ENCODE results near the gene ZNF423.

ZNF423 gene

DNA sequence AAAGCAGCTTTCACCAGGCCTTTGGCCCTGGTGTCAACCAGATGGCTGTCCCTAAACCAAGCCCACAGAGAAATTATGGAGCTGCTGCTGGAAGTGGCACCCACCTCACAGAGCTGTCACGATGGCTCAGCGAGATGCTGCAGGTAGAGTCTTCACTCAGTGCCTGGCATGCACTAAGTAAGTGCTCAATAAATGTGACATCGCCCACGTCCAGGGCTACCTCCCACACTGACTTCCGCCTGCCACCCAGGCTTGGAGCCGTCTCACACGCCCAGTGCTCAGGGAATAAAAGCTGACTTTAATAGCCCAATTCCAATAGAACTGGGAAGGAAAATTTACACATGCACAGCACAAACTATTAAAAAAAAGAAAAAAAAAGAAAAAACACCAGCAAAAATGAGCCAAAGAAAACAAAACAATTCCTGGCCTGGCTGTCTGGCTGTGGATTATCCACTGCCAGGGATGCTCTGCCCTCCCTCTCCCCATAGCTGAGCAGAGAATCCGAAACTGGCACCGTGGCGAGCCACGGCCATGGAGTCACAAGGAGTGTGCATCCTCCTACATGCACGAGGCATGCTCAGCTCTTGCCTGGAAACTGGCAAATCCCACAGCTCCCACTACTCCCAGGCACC lies 68.9 kb downstream of the ZNF423 start:
- TF ChIP-seq, protein P1, sequence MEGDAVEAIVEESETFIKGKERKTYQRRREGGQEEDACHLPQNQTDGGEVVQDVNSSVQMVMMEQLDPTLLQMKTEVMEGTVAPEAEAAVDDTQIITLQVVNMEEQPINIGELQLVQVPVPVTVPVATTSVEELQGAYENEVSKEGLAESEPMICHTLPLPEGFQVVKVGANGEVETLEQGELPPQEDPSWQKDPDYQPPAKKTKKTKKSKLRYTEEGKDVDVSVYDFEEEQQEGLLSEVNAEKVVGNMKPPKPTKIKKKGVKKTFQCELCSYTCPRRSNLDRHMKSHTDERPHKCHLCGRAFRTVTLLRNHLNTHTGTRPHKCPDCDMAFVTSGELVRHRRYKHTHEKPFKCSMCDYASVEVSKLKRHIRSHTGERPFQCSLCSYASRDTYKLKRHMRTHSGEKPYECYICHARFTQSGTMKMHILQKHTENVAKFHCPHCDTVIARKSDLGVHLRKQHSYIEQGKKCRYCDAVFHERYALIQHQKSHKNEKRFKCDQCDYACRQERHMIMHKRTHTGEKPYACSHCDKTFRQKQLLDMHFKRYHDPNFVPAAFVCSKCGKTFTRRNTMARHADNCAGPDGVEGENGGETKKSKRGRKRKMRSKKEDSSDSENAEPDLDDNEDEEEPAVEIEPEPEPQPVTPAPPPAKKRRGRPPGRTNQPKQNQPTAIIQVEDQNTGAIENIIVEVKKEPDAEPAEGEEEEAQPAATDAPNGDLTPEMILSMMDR (IDR thresholded peaks at IDR 0.05; ENCODE audit: borderline replicate concordance, insufficient read depth, low read depth, low read length) = no peak
- no peak overlapping the region for H3K4me3 ChIP-seq (ENCODE audit: low read depth, low read length)

DNA sequence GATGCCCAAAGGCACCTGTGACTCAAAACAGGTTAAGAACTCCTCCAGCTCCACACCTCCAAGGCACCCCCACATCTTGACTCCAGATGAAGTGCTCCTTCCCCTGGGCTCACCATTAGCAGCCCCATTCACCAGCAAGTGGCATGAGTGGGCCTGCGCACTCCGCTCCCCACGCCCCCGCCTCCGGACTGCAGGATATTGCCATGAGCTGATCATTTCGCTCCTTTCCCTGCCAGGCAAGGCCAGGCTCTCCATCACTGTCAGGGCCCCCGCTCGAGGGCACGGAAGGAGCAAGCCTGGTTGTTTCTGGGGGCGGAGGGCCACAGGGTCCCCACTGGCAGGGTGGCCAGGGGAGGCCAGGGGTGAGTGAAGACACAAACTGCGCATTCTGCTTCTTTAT lies 69.9 kb downstream of the ZNF423 start:
- TF ChIP-seq, protein P1 (IDR thresholded peaks at IDR 0.05; ENCODE audit: borderline replicate concordance, insufficient read depth, low read depth, low read length) = no peak
- no peak overlapping the region for H3K4me3 ChIP-seq (ENCODE audit: low read depth, low read length)

DNA sequence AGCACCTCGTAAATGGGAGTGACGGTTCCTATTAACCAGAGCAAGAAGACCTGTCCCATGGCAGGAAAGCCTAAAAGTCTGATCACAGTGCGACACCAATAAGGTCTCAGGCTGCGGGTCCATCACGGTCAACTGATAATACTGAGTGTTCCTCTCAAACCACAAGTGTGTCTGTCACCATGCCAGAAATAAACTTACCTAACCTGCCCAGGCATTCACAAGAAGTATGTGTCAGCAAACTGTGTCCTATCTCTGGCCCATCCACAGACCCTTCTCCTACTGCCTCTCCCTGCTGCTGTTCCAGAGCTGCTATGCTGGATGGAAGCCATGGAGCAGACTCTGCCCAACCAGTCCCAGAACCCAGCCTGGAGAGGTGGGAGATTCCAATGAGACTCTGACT lies 73.5 kb downstream of the ZNF423 start:
- TF ChIP-seq, protein P1 (IDR thresholded peaks at IDR 0.05; ENCODE audit: borderline replicate concordance, insufficient read depth, low read depth, low read length) = no peak

DNA sequence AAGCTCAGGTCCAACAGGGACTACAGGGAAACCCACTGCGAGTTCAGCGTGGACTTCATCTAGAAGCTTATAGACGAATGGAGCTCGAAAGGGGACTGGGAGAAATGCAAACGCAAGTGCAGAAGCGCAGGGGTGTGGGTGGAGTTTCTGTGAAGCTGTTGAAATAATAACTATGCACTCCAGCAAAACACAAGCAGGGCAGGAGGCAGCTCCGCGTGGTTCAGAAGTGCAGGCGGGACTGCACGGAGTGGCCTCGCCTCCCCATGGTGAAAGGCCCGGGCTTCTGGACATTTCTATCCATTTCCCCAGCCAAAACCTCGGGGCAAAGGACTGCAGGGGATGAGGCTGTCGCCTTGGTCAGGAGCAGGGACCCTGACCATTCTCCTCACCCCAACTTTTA lies 74.5 kb downstream of the ZNF423 start:
- TF ChIP-seq, protein P1 (IDR thresholded peaks at IDR 0.05; ENCODE audit: borderline replicate concordance, insufficient read depth, low read depth, low read length) = no peak
- H3K4me3 ChIP-seq (ENCODE audit: low read depth, low read length) = no peak overlapping the region

More for the DNA sequence above, 73.5 kb downstream of the ZNF423 start:
- H3K4me3 ChIP-seq (ENCODE audit: low read depth, low read length) = no peak overlapping the region

DNA sequence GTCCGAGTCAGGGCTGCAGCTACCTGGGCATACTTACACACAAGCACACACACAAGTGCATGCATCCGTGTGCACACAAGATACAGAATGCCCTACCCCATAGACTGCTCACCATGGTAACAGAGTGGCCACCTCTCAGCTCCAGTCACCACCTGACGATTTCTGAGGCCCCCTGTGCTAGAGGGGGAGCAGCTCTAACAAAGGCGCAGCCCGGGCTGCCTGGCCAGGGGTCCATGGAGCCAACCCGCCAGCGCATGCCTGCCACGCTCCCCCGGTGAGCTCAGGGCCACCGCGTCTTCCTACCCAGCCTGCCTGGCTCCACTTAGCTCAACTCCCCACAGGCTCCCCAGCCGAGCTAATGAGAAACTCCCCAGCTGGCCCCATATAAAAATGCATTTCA lies 75.5 kb downstream of the ZNF423 start:
- TF ChIP-seq, protein P1 (IDR thresholded peaks at IDR 0.05; ENCODE audit: borderline replicate concordance, insufficient read depth, low read depth, low read length) = no peak
- no peak overlapping the region for H3K4me3 ChIP-seq (ENCODE audit: low read depth, low read length)

DNA sequence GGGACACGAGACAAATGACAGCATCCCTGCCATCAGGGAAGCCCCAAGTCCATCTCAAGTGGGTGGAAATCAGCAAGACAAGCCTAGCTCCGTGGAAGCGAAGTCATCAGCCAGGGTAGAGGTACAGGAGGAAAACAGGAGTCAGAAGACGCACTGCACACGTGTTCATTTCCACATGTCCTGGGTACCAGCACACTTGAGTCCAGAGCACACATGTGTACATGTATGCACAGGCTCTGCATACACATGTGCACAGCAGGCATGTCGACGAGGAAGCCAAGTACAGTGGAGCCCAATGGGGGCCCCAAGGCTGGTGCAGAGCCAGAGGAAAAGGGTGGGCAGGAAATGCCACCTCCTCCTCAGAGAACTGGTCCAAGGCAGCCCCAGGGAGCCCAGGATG lies 75.9 kb downstream of the ZNF423 start:
- H3K4me3 ChIP-seq (ENCODE audit: low read depth, low read length) = no peak overlapping the region
- TF ChIP-seq, protein P1 (IDR thresholded peaks at IDR 0.05; ENCODE audit: borderline replicate concordance, insufficient read depth, low read depth, low read length) = no peak

DNA sequence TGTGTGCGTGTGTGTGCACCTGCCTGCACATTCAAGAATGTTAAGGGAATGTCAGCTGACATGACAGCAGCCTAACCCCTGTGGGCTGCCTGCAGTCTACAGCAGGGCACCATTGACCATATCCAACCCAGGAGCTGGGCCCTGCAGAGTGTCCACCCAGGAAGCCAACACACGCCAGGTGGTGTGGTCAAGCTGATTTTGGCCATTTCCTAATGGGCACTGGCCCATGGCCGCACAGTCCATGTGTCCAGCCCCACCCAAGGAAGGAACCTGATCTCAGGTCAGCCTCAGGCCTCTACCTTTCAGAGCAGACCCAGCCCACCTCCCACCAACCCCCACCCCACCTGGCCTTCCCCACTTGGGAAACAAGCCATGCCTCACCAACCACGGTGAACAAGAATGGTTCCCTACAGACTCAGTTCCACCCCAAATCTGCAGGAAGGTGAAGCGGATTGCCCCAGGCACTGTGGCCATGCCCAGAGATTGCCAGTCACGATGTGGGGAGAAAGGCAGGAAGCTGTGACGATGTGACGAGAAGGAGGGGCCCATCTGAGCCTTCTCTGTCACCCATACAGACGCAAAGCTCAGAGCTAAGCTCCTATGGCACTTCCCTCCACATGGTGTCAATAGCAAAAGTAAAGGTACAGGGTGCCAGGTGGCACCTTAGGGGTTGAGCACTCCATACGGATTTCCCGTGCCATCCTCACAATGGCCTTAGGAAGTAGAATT lies 77.5 kb downstream of the ZNF423 start:
- no peak overlapping the region for H3K4me3 ChIP-seq (ENCODE audit: low read depth, low read length)
- TF ChIP-seq, protein P1 (IDR thresholded peaks at IDR 0.05; ENCODE audit: borderline replicate concordance, insufficient read depth, low read depth, low read length) = no peak

Data from GM12875 (cell line).